Frontal cortex (tissue), 4 donors: ENCODE measurements around the gene DDX47. TPM values are rescaled to one million over a fixed set of nuclear protein-coding genes. Genes with fewer than 3 reads are reported as not detected.

Experiments
- DNase-seq, 2 donors: peaks; one replicate each; pipeline ENCODE4 v3.0.0; 2012; ENCODE audit warnings: low spot score in 2 of 2
- FAIRE-seq: peaks from 2 replicates; lab custom pipeline; 2012; peaks lifted over from hg19 to GRCh38; lab: Jason Lieb, UNC
- total RNA-seq: library from RNA; depleted of rRNA; stranded (reverse); fragments of >200 nt; gene quantifications from one replicate; pipeline ENCODE4 v1.2.3, GENCODE V29; 2014
- donor health status: control.
- donor health status: control.
- donor health status: control.

Gene DDX47
- total RNA-seq: 62.4 TPM

- FAIRE-seq: no peak
Observed at GRCh38 chr12:12813120-12814101, at the start of gene DDX47. Gene DDX47 (plus strand): TSS chr12:12813346. CDS start chr12:12813368, 22 bp downstream.

DNA sequence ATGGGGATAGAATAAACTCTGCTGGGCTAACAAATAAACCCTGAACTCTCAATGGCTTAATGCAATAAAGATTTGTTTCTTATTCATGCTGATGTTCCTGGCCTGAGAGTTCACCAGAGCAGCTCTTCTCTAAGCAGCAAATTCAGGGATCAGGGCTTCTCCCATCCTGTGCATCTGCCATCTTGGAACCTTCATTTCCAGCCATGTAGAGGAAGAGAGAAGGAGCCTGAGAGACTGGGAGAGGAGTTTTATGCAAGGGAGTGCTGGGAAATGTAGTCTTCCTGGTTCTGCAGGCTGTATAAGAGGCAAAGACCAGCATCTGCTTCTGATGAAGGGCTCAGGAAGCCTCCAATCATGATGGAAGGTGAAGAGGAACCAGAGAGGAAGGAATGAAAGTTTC is 48.3 kb upstream of the DDX47 start:
- FAIRE-seq: no peak
- DNase-seq: no peak

More at GRCh38 chr12:12813120-12814101, at the start of gene DDX47:
- DNase-seq: peak; percentile 75 to 83

DNA sequence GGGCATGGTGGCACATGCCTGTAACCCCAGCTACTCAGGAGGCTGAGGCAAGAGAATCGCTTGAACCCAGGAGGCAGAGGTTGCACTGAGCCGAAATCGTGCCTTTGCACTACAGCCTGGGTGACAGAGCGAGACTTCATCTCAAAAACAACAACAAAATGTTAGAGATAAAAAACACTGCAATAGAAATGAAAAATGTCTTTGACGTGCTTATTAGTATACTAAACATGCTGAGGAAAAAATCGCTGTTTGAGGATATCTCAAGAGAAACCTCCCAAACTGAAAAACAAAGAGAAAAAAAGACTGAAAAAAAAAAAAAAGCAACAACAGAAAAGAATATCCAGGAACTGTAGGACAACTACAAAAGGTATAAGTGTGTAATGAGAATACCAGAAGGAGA is 42.9 kb upstream of the DDX47 start:
- FAIRE-seq: no peak

GRCh38 chr12:12774791-12775190 is 38.4 kb upstream of the DDX47 start:
- no peak for FAIRE-seq

More for the DNA sequence above, 42.9 kb upstream of the DDX47 start:
- no peak for DNase-seq

DNA sequence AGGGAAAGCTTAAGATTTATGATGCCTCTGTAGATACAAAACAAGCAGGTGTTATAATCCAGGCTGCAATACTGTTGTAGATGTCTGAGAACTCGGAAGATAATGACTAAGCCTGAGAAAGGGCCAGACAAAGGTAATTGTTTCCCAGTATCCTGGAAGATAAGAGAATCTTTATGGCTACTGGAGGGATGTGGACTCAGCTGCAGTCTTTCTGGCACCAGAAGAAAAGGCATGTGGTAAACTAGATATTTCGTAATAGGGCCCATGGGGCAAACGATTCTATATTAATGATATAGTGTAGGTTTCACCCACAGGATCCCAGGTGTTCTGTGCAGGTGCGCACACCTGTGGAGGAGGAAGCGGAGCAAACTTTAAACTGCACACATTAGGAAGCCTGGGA is 36.9 kb upstream of the DDX47 start:
- FAIRE-seq (no peak), DNase-seq (no peak)

More at GRCh38 chr12:12774791-12775190, 38.4 kb upstream of the DDX47 start:
- no peak for DNase-seq

DNA sequence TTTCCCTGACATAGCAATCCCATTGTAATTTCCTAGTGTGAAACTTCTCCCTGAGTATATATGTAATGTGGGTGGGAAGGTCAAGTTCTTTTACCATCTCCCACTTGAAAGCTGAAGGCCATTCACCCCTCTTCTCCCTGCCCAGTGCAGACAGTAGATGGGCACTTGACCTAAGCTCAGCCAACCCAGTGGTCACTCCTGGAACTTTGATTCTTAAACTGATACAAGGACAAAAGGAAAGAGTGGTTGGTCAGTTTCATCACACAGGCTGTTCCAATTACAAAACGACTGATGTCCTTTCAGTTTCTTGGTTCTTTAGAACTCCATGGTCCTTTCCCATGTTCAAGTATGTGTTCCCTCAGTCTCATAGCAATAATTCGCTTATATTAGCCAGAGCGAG is 36.1 kb upstream of the DDX47 start:
- DNase-seq: no peak
- FAIRE-seq: no peak

DNA sequence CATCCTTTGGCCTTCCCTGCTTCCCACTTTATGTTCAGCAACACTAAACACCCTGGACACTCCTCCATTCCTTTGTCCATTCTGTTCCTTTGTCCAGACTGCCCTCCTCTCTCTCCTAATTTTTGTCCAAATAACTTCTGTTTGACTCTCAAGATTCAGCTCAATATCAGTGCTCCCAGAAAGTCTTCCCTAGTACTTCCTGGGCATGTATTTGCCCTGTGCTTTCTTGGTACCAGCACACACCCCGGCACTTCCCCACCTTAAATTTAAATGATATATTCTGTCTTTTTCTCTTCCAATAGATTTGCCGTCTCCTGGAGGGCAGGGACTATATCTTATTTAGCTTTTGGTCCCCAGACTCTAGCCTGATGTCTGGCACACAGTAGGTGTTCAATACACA is 34.1 kb upstream of the DDX47 start:
- DNase-seq (no peak), FAIRE-seq (no peak)

DNA sequence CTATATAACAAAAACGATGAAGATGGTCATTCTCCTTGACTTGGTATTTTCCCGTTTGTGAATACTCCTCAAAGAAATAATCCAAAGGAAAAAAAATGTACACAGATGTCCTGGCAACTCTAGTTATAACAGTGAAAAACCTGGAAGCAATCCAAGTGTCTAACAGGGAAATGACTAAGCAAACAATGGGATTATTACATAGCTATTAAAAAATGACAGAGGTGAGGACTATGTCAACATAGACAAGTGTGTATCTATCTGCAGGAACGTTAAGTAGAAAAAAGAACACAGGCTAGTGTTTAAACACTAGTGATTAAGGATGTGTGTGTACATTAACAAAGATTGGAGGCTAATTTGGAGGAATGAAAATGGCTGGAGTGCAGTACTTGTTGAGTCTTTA is 33.6 kb upstream of the DDX47 start:
- no peak for FAIRE-seq
- DNase-seq: no peak

- DNase-seq (no peak), FAIRE-seq (no peak)
Observed at GRCh38 chr12:12784116-12784515, 29.0 kb upstream of the DDX47 start.

- FAIRE-seq (no peak), DNase-seq (peak in 1 of 2 donors; percentile 38)
Observed at GRCh38 chr12:12784911-12785814, 28.0 kb upstream of the DDX47 start, which contains the start of gene APOLD1. Gene APOLD1 (plus strand): TSS chr12:12785659. CDS start chr12:12785692, 33 bp downstream.

GRCh38 chr12:12786351-12786705 is 26.8 kb upstream of the DDX47 start:
- FAIRE-seq: no peak

GRCh38 chr12:12786706-12787601 is 26.2 kb upstream of the DDX47 start:
- FAIRE-seq (no peak), DNase-seq (peak; percentile 80 to 85)

More at GRCh38 chr12:12786351-12786705, 26.8 kb upstream of the DDX47 start:
- DNase-seq: no peak

- FAIRE-seq (no peak), DNase-seq (no peak)
Observed at GRCh38 chr12:12788131-12788530, 25.0 kb upstream of the DDX47 start.

DNA sequence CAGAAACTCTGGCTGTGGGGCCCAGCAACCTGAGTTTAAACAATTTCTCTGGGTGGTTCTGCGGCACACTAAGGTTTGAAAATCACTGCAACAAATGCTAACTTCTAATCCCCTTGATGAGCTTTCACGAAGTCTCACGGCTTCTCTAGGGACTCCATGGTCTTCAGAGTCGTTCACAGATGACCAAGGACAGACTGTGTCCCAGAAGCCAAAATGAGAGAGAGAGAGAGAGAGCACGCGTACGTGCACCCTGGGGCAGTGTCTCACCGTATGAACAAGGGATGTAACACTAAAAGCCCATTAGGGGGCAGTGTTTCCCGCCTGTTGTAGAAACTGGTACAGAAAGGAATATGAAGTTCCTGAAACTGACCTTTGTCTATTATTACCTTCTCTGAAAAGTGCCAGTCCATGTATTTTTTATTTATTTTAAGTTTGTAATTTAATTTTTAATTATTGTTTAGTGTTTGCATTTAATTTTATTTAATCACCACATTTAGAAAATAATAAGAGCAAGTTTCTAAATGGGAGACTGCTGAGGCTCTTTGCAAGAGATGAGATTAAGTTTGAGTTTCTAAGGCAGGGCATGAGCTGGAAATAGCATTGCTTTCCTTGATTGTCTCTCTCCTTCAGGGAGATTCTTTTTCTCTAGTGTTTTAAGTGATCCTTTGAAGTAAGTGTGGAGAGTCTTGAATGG is 24.3 kb upstream of the DDX47 start:
- FAIRE-seq (peak; percentile 30), DNase-seq (peak in 1 of 2 donors; percentile 47)

- FAIRE-seq (no peak), DNase-seq (no peak)
Observed at GRCh38 chr12:12790956-12791355, 22.2 kb upstream of the DDX47 start.

DNA sequence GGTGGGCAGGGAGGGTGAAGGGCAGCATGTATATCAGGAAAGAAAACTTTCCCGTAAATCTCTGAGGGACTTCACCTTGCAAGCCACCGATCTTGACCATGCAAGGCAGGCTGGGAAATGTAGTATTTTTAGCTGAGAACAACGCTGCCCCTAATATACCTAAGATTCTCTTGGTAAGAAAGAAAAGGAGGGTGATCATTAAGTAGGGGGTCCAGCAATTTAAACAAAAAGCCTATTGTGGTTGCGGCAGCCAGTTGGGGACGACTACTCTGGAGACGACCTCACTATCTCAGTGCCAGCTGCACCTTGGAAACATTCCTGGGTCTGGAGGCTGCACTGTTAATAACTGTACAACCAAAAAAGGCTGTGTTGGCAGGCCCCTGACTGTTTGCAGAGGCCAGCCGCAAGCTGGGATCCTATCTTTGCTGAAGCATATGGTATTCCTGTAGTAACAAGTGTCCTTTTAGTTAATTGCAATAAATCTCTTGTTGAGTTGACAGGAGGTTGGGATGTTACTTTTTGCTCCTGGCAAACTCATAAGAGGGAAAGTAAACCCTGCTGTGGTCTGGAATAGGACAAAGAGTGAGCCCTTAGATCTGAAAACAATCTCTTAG is 21.3 kb upstream of the DDX47 start:
- DNase-seq: no peak
- no peak for FAIRE-seq

DNA sequence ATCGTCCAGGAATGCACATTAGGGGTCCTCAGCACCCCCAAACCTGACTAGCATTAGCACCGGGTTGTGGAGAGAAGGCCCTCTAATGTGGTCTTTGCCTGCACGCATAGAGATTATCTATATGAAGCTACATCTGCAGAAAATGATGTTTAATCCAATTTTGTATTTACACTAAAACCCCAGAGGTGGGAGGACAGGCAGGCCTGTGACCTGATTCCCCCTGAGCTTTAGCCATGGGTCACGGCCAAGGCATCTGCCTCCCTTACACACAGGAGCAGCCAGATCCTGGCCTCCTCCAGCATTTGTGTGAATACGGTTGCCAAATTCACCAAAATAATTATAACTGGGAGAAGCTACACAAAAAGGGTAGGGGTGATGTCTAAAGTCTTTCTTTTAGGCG is 20.7 kb upstream of the DDX47 start:
- FAIRE-seq (no peak), DNase-seq (no peak)

GRCh38 chr12:12794686-12795085 is 18.5 kb upstream of the DDX47 start:
- FAIRE-seq: no peak
- DNase-seq: no peak
